Activated CD4-positive, alpha-beta T cell treated with anti-CD3 and anti-CD28 coated beads for 1 hour (primary cell): Measurements from ENCODE around the gene MS4A15.
"Not testable (repeated sequence)": the region's sequence is repeated elsewhere in the genome, so short reads cannot be mapped to it uniquely, and the experiment has no call there.

ENCODE experiments used
- DNase-seq: peaks from one replicate; pipeline ENCODE4 v3.0.0-alpha.2; 2020

MS4A15 gene

DNA sequence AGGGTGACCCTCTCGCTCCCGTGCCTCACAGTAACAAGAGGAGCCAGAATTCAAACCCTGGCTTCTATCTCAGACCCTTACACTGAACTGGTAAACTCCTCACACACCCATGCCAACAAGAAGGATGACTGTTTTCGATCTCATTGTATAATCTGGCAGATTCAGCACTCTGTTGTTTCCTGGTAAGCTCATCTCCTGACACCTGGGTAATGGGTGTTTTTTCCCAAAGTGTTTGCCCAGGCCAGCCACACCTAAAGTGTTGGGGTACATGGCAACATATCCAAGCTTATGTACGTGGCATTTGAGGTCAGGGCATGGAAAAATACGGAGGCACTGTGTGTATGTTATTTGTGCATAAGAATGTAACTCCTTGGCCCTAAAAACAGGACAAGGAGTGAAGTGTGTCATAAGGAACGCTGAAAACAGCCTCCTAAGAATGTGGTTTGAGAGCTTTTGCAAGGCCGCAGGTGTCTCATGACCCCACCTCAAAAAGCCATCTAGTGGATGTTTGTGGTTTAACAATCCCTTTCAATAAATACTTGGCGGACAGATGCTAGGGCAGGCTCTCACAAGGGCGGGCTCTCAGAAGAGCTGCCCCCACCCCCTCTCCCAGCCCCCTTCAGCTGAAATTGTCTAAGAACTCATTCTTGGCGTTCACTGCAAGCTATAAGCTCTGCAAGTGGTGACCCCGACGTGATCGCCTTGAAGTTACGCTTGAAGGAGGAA is at the start of gene MS4A15:
TSS of gene MS4A15 (plus strand) at position 561 of the 726 bp plus-strand sequence. CDS start 6,867 bp downstream, outside the sequence.
- no peak for DNase-seq

GRCh38 chr11:60706931-60707330 is 49.7 kb upstream of the MS4A15 start:
- no peak for DNase-seq

GRCh38 chr11:60710482-60710881 is 46.2 kb upstream of the MS4A15 start:
- DNase-seq, result no peak

GRCh38 chr11:60711276-60711675 is 45.4 kb upstream of the MS4A15 start:
- DNase-seq, result no peak

DNA sequence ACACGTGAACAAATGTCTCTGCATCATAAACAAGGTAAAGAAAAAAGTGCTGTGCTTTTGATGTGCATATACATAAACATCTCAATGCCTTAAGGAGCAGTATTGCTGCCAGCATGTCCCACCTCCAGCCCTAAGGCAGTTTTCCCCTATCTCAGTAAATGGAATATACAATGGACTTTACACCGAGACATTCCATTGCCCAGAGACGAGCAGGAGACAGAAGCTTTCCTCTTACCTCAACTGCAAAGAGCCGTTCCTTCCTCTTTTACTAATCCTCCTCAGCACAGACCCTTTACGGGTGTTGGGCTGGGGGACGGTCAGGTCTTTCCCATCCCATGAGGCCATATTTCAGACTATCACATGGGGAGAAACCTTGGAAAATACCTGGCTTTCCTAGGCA is 43.2 kb upstream of the MS4A15 start:
- DNase-seq, result not testable (repeated sequence)

DNA sequence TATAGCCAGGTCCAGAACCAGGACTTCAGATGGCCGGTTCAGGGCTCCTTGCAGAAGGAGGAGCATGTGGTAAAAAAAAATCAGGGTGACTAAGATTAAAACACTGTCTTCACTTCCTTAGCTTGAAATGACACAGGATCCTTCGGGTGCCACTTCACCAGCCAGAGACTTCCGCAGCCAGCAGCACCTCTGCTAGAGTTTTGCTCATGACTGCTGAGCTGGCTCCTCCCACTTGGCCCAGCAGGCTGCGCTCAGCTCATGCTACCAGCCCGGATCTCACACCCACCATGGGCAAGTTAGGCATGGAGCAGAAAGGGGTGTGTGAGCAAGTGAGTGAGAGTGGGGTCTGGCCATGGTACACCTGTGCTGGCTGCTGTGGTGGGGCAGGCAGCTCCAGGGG is 38.7 kb upstream of the MS4A15 start:
- DNase-seq, result no peak

GRCh38 chr11:60718524-60719316 is 37.9 kb upstream of the MS4A15 start:
- no peak for DNase-seq

DNA sequence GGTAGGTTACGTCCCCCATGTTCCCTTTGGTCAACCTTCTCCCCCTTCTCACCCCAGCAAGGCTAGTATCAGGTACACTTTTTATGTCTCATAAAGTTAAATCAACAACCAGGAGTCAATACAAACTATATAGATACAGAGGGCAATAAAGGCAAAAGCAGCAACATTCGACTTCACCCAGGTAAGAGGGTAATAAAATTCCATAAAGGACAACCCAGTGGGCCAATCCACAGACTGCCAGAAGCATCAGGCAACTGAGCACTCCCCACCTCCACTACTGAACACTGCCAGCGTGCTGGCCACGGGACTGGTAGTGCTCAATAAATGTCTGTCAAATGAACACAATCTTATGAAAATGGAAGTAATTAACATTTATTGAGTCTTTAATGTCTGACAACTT is 37.3 kb upstream of the MS4A15 start:
- no peak for DNase-seq

- no peak for DNase-seq
Observed at GRCh38 chr11:60720460-60720859, 36.2 kb upstream of the MS4A15 start.

DNA sequence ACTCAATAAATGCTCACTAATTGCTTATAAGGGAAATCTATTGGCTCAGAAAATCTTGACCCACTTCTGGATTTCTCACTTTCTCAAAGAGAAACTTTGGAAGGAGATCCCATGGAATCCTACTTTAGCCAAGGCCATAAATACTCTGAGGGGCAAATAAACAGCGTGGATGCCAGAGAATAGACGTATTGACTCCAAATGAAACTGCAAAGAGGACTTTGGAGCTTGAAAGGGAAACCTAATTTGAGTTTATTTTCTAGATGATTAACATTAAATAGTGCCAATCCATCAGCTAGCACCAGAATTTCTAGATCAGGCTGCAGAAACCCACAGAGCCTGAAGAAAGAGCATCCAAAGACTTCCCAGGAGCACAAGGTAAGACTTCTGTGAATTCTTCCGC is 32.2 kb upstream of the MS4A15 start, which contains the start of gene MS4A18:
TSS of gene MS4A18 (plus strand) at position 301 of the 400 bp plus-strand sequence.
- no peak for DNase-seq

GRCh38 chr11:60725592-60725991 is 31.1 kb upstream of the MS4A15 start:
- DNase-seq, result no peak

DNA sequence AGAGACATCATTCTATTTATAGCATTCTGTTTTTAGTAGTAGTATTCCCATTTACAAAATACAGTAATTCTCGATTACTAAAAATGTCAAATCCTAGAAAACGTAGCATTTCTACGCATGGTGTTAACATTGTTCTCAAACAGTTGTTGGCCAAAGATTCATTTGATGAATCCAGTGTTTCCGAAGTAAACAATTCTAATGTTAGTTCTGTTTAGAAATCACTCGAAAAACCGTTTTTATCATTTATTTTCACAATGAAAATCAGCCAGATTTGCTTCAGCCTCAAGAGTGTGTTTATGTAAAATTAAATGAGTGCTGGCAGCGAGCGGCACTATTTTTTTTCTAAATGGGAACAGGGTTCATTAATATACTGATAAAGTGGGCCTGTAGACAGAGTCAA is 25.1 kb upstream of the MS4A15 start:
- no peak for DNase-seq

DNA sequence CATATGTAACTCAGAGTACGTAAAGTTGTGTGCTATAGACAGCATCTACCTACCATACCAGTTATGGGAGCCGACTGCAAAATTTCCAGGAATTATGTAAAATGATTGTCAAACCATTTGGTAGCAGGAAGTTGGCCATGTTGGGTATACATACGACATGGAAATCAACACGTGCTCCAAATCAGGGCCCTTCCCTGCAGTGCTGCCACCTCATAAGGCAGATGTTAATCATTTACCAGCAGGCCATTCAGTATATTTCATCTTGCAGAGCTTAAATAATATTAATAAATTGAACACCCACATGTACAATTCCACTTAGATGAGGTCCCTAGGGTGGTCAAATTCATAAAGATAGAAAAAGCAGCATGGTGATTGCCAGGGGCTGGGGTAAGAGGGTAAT is 22.4 kb upstream of the MS4A15 start:
- no peak for DNase-seq

DNA sequence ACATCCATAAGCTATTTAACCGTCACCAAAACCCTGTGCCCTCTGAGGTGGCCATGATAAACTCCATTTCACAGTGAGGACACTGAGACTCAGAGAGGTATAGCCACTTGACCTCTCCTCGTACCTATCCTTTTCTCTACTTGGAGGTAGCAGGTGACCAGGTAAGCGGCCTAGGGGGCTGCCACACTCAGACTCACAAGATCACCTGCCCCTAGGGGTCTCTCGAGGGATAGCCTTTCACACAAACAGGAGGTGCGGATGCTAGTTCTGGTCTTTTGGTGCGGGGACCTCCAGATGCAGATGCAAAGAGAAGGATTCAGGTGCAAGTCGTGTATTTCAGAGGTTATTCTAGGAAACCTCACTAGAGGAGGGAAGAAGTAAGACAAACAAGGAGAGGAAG is 17.6 kb upstream of the MS4A15 start:
- DNase-seq, result no peak

DNA sequence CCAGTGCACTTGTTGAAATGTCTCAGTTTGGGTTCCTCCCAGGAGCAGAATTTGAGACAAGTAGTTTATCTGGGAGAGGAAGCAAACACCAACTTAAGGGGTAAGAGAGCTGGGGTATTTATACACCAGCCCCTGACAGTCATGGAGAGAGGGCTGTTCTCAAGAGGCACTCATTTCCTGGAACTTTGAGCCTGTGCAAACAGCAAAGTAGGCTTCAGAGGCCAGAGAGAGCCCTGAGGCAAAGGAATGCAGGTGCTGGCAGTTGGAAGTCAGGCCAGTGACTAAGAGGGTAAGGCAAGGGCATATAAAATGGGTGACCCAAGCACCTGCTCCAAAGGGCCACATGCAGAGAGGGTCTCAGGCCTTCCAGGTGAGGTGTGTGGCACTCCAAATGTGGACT is 16.1 kb upstream of the MS4A15 start:
- no peak for DNase-seq

DNA sequence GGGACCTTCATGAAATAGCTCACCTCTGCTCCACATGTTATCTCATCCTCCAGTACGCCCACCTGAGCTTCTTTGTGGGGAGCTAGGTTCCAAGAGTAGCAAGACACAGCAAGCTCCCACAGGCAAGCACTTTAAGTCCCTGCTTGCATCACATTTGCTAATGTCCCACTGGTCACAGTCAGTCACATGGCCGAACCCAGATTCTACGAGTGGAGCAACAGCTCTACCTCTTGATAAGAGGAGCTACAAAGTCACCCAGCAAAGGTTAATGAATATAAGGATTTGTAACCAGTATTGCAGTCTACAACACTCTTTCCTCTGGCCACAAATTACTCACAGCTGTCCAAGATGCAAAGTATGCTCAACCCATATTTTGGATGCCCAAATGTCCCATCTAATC is 15.2 kb upstream of the MS4A15 start:
- no peak for DNase-seq

GRCh38 chr11:60743058-60743457 is 13.6 kb upstream of the MS4A15 start:
- DNase-seq, result no peak

GRCh38 chr11:60744114-60744513 is 12.6 kb upstream of the MS4A15 start:
- DNase-seq, result no peak

DNA sequence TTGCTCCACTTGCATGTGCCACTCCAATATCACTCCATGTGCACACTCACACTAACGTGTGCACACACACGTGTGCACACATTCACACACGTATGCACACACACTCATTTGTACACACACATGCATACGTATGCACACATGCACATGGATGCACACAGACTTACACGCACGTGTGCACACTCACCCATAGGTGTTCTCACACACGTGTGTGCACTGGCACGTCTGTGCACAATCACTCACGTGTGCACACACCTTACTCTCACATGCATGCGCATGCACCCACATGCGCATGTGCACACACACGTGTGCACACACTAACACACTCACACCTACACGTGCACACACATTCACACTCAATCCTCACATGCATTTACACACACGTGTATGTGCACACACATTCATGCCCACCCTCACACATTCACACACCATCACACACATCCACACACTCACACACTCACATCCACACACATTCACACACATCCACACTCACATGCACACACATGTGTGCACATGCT is 9.3 kb upstream of the MS4A15 start:
- DNase-seq, result no peak

DNA sequence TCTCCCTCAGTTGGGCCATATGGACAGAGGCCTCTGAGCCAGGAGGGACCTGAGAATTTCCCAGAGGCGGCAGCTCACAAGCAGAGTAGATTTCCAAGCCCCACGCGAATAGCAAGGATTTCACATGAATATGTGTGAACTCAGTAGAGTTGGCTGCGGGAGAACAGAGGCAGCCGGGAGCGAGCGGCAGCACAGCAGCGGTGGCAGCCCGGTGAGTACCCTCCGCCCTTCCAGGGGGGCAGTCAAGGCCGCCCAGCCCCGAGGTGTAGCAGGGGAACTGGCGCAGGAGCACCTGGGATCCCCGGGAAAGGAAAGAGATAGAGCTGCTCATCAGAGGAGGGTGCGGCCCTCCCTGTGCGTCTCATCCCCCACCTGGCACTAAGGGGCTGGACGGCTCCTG is 8.4 kb upstream of the MS4A15 start:
- no peak for DNase-seq

DNA sequence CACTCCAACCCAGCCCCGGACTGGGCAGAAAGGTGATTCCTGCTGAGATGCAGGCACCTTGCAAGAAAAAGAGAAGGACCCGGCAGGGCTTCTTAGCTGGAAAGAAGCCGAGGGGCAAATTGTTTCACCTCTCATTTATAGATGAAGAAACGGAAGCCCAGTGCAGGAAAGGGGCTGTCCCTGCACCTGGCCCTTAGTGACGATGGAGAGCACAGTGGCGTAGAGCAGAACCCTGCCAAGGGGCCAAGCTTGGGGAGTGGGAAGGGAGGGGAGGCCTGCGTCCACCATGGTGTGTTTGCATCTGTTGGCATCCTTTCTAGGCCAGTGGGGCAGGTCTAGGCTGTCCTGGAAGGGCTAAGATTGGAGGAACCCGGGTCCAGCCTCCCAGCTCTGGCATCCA is 7.8 kb upstream of the MS4A15 start:
- no peak for DNase-seq

- DNase-seq, result no peak
Observed at GRCh38 chr11:60750911-60751310, 5.8 kb upstream of the MS4A15 start.

DNA sequence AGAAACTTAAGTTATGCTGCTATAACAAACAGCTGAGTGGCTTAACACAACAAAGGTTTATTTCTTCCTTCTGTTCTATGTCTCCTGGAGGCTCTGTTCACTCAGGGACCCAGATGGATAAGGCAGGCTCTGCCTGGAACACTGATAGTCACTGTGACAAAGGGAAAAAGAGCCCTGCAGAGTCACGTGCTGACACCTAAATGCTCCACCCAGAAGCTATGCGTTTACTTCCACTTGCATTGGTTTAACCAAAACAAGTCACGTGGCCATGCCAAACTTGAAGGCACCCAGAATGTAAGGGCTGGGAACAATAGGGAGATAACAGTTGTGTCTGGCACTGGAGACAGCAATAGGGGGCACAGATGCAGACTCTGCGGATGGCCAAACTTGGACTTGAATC is 3.4 kb upstream of the MS4A15 start:
- no peak for DNase-seq

DNA sequence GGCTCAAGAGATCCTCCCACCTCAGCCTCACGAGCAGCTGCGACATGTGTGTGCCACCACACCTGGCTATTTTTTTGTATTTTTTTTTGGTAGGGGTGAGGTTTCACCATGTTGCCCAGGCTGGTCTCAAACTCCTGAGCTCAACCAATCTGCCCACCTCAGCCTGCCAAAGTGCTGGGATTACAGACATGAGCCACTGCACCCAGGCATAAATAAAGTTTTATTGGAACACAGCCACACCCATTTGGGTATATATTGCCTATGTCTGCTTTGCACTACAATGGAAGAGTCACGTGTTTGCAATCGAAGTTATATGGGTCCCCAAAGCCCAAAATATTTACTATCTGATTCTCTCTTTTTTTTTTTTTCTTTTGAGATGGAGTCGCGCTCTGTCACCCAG is 1.8 kb upstream of the MS4A15 start:
- DNase-seq, result no peak
